Measurements from ENCODE around the gene GPBP1L1.
A peak's percentile ranks its signal among the peaks of the same experiment; 100 is the strongest.
"Not testable (repeated sequence)": the region's sequence is repeated elsewhere in the genome, so short reads cannot be mapped to it uniquely, and the experiment has no call there.

The GPBP1L1 gene, protein sequence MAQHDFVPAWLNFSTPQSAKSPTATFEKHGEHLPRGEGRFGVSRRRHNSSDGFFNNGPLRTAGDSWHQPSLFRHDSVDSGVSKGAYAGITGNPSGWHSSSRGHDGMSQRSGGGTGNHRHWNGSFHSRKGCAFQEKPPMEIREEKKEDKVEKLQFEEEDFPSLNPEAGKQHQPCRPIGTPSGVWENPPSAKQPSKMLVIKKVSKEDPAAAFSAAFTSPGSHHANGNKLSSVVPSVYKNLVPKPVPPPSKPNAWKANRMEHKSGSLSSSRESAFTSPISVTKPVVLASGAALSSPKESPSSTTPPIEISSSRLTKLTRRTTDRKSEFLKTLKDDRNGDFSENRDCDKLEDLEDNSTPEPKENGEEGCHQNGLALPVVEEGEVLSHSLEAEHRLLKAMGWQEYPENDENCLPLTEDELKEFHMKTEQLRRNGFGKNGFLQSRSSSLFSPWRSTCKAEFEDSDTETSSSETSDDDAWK

GRCh38 chr1:45686288-45687013, at the start of gene GPBP1L1:
Gene GPBP1L1 (minus strand): TSS chr1:45686533. CDS start chr1:45659087, 27,446 bp downstream.
- DNase-seq (ENCODE audit: low read depth in 3 of 3) = peak; percentile 95 to 97 (median 97)

DNA sequence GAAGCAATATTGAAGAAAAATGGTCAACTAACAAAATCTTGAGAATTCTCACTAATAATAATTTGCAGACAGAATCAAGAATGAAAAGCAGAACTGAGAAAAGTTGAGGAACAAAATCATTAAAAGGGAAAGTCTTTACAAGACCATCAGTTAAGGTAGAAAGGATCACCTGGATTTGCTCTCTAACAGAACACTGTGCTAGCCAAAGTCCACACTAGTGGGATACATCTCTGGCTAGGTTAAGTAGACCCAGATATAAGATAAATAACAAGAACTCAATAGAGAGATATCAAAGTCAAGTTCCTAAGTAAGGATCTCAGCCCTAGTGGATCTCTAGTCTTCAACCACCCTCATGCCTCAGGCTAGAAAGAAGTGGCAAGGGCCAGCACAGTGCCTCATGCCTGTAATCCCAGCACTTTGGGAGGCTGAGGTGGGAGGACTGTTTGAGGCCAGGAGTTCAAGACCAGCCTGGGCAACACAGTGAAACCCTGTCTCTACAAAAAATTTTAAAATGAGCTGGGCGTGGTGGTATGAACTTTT, 44.5 kb upstream of the GPBP1L1 start:
- DNase-seq (ENCODE audit: low read depth in 3 of 3) = no peak

GRCh38 chr1:45730075-45730779, 43.9 kb upstream of the GPBP1L1 start:
- no peak for DNase-seq (ENCODE audit: low read depth in 3 of 3)

- DNase-seq (ENCODE audit: low read depth in 3 of 3) = not testable (repeated sequence)
Measured at GRCh38 chr1:45726007-45726406, 39.7 kb upstream of the GPBP1L1 start.

DNA sequence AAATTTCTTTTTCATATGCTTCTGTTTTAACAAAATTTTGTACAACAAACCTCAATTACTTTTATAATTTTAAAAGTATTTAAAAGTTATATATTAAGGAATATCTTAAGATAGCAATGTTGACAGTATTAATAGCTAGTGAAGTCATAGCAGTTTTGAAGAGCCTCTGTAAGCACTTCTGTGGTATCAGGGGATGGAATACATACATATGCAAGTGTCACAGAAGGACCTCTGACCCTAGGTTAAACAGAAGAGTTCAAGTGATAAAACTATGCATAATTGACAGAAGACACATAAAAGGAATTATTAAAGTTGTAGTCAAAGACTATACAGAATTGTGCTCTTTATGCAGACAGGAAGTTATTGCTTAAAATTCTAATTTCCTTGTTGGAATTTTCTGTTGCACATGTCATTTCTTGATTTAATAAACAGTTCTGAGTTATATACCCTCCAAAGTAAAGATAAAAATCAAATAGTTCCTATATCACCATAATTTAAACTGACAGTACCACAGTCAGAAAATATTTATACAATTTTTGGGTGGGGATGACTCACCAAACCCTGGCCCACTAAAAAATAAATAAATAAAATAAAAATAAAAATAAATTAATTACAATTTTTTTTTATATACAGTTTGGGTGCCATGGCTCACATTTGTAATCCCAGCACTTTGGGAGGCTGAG, 37.1 kb upstream of the GPBP1L1 start:
- DNase-seq (ENCODE audit: low read depth in 3 of 3) = no peak

DNA sequence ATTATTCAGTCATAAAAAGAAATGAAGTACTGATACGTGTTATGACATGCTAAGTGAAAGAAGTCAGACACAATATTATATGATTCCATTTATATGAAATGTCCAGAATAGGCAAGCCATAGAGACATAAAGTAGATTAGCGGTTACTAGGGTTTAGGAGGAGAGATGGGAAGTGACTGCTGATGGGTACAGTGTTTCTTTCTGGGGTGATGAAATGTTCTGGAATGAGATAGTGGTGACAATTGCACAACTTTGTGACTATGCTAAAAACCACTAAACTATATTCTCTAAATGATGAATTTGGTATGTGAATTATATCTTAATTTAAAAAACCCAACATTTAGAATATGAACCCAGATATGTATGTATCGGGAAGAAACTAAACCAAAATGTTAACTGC, 36.5 kb upstream of the GPBP1L1 start:
- no peak for DNase-seq (ENCODE audit: low read depth in 3 of 3)

DNA sequence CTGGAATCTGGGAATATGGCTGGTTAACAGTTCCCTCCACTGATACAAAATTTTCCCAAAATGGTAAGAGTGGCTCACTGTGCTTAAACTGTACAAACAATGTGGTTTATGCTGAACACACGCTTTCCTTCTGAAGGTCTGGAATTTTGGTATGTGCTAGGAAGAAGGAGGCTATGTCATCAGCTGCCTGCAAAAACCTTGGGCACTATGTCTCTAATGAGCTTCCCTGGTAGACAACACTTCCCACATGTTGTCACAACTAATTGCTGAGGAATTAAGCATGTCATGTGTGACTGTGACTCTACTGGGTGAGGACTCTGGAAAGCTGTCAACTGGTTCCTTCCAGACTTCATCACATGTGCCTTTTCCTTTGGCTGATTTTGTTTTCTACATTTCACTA, 34.9 kb upstream of the GPBP1L1 start:
- no peak for DNase-seq (ENCODE audit: low read depth in 3 of 3)

DNA sequence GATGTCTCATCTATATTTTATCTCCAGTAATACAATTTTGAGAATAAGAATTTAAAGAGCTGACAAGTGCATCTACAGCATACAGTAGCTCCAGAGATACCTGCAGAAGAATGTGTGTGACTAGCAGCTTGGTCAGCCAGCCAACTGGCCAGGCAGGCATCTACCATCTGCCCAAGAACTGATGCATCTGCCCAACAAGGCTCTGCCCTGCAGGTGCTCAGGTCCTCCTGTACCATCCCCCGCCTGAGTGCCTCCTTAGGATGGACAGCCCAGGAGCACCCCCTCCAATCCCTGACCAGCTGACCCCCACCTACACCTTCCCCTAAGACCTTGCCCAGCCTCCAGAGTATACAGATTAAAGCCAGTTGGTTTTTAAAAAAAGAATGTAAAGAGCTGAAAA, 32.0 kb upstream of the GPBP1L1 start:
- no peak for DNase-seq (ENCODE audit: low read depth in 3 of 3)

DNA sequence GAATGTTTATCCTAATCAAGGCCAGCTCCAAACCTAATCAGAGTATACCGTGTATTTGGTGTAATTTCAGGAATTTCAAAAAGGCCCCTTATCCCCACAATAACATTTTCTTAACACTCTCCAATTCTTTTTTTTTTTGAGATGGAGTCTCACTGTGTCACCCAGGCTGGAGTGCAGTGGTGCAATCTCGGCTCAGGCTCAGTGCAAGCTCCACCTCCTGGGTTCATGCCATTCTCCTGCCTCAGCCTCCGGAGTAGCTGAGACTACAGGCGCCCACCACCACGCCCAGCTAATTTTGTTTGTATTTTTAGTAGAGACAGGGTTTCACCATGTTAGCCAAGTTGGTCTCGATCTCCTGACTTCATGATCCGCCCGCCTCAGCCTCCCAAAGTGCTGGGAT, 31.1 kb upstream of the GPBP1L1 start:
- not testable (repeated sequence) for DNase-seq (ENCODE audit: low read depth in 3 of 3)

GRCh38 chr1:45716700-45717099, 30.4 kb upstream of the GPBP1L1 start:
- no peak for DNase-seq (ENCODE audit: low read depth in 3 of 3)

GRCh38 chr1:45713711-45714110, 27.4 kb upstream of the GPBP1L1 start:
- no peak for DNase-seq (ENCODE audit: low read depth in 3 of 3)

GRCh38 chr1:45704637-45705036, 18.3 kb upstream of the GPBP1L1 start:
- DNase-seq (ENCODE audit: low read depth in 3 of 3) = no peak

DNA sequence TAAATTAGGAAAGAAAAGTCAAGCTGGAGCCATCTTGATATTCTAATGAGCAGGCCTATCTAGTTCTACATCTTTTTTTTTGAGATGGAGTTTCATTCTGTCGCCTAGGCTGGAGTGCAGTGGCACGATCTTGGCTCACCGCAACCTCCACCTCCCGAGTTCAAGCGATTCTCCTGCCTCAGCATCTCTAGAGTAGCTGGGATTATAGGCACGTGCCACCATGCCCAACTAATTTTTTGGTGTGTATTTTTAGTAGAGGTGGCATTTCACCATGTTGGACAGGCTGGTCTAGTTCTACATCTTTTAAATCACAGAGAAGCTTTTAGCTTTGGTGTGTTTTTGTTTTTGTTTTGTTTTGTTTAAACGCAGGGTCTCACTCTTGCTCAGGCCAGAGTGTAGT, 8.5 kb upstream of the GPBP1L1 start:
- no peak for DNase-seq (ENCODE audit: low read depth in 3 of 3)

DNA sequence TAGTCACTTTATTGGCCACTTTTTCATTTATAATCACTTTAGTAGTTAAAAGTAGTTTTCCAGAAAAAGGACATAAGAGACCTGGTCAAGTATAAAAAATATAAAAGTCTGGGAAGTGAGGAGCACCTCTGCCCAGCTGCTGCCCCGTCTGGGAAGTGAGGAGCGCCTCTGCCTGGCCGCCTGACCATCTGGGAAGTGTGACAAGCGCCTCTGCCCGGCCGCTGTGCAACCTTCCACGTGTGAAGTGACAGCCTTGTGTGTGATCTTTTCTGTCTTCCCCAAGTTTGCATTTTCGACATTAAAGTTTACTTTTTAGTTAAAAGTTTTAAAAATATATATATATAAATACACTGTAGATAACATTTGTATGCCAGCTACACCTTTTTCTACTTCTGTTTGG, 7.5 kb upstream of the GPBP1L1 start:
- not testable (repeated sequence) for DNase-seq (ENCODE audit: low read depth in 3 of 3)

DNA sequence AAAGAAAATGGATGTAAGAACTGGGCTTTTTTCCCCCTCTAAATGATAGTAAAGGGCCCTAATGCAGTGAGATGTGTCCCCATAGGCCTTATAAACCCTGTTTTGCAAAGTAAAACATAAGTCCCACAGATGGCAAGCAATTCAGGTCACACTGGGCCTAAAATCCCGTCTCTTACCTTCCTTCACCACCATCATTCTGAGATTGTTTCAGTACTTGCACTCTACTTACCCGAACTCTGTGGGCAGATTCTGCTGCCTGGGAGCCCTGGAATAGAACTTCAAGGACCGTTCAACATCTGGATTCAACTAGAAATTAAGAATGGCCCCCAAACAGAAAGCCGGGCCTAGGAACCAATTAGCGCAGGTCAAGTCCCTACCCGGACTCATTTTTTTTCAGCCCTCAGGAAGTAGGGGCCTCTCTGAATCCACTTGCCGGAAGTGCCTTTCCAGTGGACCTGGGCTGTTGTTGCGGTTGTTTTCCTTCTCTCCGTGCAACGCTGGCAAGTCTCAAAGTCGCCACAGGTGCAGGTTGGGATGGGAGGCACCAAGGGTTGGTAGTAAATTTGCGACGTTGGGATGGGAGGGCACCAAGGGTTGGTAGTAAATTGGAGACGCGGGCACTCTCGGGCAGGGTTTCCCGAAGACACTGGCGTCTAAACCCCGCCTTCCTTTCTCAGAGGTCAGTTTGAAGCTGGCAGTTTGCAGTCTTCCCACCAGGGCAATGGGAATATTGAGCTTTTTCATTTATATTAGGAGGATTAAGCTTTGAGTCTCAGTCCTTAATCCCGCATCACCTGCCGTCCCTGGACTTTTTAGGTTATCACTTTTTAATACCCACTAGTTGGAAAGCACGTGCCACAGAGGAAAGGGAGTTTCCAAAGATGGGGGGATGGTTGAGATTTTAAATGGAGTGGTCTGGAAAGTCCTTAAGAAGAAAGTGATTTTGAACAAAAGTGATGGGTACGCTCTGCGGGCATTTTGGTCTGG, 1.7 kb upstream of the GPBP1L1 start, which contains the start of gene TMEM69:
Gene TMEM69, plus strand, starts transcription at position 428 of the 987 bp plus-strand sequence. CDS start 2,888 bp downstream, outside the sequence.
- peak; percentile 69 to 73 (median 71) for DNase-seq (ENCODE audit: low read depth in 3 of 3)

DNA sequence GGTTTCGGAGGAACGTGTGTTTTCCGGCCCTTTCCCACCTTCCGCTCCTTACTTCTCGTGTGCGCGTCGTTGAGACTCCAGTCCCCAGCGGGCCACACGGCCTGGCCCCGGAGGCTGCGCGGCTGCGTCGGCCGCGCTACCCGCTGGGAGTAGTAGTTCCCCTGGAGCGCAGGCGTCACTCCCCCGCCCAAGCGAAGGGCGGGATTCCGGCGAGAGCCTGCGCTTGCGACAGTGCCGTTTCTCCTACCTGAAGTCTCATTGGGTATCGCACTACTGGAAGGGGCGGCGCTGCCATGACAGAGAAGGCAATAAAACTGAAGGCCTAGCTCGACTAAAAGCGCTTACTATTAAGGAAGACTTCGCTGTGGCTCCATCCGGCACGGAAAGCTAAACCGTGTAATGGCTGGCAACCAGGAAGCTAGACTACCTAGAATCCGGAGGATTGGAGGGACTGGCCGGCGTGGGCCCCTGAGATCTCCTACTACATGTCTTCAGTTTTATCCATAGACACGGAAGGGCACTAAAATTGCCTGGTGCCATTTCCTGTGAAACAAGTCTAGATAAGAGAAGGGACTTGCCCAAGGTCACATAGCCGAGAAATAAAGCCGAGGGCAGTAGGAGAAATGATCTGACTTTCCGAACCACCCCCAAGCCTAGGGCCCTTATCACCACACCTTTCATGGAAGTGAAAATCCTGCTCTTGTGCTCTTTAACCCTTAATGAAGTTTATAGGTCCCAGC, 851 bp upstream of the GPBP1L1 start:
- peak; percentile 90 to 96 (median 92) for DNase-seq (ENCODE audit: low read depth in 3 of 3)

GRCh38 chr1:45686015-45686287, 382 bp downstream of the GPBP1L1 start:
- DNase-seq (ENCODE audit: low read depth in 3 of 3) = peak in 2 of 3 experiments; percentile 36 to 40

DNA sequence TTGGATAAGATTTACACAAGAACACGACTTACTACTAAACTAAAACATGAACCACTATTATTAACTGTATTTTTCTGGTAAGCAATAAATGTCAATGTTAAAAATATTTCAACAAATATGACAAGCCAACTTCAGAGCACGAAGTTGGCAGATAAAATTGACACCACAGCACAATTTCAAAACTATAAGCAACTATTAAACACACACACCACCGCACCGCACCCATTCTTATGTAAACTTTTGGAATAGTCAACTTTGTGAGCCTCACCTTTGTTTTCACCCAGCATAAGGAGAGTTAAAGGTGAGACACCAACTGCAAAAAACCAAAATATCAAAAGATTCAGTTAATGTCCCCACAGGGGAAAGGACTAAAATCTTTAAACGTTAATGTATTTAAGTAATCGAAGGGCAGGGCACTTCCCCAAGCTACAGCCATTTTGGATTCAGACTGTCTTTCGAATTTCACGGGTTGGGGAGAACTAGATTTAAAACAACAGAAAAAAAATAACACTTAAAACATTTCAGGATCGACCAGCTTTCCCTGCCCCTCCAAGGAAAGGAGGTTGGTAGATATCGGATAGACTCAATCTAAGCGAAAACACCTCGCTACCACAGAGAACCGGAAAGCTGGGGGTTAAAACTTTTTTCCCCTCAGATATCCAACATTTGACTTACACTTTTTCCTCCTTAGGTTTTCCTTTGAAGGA, 872 bp downstream of the GPBP1L1 start:
- no peak for DNase-seq (ENCODE audit: low read depth in 3 of 3)

- DNase-seq (ENCODE audit: low read depth in 3 of 3) = no peak
Measured at GRCh38 chr1:45684402-45684801, 1.9 kb downstream of the GPBP1L1 start.

Measured in stimulated activated CD4-positive, alpha-beta T cell treated with anti-CD3 and anti-CD28 coated beads, TNF-alpha, amount 100 ng/mL, for 24 hours (primary cell).